C1 segment of cervical spinal cord (tissue), 14 donors: ENCODE results near the gene NOXA1.
"Not testable (repeated sequence)": the region's sequence is repeated elsewhere in the genome, so short reads cannot be mapped to it uniquely, and the experiment has no call there.

ENCODE experiments used
- DNase-seq, 14 donors: peaks; one replicate each; lab custom pipeline; 2025; lab: John Stamatoyannopoulos, UW

Gene NOXA1, protein sequence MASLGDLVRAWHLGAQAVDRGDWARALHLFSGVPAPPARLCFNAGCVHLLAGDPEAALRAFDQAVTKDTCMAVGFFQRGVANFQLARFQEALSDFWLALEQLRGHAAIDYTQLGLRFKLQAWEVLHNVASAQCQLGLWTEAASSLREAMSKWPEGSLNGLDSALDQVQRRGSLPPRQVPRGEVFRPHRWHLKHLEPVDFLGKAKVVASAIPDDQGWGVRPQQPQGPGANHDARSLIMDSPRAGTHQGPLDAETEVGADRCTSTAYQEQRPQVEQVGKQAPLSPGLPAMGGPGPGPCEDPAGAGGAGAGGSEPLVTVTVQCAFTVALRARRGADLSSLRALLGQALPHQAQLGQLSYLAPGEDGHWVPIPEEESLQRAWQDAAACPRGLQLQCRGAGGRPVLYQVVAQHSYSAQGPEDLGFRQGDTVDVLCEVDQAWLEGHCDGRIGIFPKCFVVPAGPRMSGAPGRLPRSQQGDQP

DNA sequence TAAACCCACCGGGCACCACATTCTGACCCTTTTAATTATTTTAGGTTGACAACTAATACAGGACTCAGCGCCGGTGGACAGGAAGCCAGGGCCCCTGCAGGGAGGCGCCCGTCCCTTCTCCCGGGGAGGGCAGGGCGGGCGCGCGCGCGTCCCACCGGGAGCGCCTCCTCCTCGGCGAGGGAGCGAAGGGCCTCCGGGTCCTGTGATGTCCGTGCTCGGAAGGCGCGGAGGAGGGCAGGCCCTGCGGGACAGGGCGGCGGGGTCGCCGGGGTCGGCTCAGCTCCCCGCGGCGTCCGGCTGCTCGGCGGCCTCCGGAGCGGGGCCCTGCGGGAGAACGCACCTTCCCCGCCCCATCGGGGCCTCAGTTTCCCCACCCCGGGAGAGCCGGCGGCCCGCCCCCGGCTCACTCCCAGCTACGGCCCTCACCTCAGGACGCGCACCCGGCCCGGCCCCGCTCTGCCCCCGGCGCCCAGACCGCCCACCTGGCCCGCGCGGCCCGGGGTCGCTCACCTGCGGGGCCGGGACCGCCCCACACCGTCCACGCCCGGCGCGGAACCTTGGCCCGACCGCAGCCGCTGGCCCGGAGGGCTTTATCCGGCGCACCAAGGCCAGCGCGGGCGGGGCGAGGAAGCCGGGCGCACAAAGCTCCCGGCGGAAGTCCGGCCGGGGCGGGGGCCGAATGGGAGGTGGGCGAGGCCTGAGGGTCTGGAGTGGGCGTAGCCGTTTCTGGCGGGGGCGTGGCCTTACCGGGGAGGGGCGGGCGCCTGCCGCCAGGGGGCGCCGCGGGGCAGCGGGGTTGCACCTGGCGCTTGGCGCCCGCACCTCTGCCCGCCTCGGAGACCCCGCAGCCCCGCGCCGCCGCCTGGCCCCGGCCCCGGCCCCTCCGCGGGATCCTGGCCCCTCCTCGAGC, at the start of gene NOXA1, which contains the start of gene EXD3:
Gene NOXA1, plus strand, starts transcription at position 790 of the 910 bp plus-strand sequence. CDS start 137 bp downstream, outside the sequence.
Gene EXD3, minus strand, starts transcription at position 559 of the 910 bp plus-strand sequence. CDS start 27,805 bp downstream, outside the sequence.
- DNase-seq, result peak in 13 of 14 donors; percentile 54 to 93 (median 80)

DNA sequence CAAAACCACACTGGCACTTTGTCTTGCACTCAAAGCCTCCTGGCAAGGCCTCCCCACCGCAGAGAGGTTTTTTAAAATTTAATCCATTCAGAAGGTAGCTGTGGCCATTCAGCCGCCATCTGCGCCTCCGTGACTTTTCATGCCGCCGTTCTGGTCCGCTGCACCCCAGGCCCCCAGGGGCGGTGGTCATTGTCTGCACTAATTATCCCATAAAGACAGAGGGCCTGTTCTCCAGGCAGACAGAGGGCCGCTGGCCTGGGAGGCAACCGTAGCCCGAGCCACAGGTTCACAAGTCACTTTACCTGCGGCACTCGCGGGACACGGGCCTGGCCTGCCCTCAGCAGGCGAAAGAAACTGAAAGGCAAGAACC, 49.6 kb upstream of the NOXA1 start:
- DNase-seq, result no peak

DNA sequence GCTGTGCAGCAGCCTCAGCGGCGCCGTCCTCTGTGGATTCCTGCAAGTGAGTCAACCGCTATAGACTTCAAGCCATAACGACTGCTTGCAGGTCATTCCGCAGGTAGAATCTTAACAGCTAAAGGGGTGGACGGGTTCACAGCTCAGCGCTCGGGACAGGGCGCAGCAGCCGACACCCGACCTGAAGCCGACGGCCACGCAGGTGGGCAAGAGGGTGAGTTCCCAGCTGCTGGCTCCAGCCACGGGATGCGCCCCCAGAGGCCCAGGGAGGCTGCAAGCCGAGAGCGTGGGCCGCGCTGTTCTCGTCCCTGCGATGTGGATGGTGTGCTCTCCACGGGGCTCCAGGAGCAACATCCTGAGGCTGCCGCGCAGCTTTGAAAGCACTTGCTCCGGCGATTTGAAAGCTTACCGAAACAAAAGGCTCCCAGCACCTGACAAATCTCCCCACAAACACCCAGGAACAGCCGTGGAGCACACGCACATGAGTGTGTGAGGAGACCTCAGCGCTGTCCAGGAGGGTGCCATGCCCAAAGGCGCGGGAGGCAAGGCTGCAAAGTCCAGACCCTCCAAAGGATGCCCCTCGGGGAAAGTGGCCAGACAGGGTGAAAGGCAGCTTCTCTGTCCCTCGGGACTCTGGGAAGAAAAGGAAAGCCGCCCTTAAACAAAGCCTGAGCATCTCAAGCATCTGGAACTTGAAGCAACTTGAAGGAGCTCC, 48.9 kb upstream of the NOXA1 start:
- no peak for DNase-seq

DNA sequence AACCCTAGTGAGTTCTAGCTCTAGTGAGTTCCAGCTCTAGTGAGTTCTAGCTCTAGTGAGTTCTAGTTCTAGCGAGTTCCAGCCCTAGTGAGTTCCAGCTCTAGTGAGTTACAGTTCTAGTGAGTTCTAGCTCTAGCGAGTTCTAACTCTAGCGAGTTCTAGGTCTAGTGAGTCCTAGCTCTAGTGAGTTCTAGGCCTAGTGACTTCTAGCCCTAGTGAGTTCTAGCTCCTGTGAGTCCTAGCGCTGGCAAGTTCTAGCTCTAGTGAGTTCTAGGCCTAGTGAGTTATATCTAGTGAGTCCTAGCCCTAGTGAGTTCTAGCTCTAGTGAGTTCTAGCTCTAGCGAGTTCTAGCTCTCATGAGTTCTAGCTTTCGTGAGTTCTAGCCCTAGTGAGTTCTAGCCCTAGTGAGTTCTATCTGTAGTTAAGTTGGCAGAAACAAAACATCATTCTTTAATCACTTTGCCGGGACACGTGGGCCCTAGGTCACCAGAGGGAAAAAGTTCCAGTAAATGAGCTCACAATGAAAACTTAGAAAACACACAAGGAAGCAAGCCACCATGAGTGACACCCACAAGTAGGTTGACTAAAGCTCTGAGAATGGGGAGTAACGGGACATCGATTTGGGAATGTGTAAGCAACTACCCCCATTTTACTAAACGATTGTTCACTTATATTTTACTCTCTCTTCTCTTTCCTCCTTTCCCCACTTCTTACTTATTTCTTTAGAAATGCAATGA, 47.7 kb upstream of the NOXA1 start:
- DNase-seq, result no peak

DNA sequence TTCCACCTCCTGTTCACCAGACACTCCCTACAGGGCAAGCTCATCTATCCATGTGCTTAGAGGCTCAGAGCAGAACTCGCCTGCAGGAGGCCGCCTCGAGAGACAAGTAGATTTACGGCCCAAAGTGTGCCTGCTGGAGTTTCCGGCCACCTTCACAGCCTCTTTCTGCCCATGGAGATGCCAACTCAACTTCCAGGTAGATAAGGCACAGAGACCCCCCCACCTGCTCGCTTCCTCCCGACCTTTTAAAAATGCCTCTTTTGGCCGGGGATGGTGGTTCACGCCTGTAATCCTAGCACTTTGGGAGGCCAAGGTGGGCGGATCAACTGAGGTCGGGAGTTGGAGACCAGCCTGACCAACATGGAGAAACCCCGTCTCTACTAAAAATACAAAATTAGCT, 46.8 kb upstream of the NOXA1 start:
- DNase-seq, result no peak

DNA sequence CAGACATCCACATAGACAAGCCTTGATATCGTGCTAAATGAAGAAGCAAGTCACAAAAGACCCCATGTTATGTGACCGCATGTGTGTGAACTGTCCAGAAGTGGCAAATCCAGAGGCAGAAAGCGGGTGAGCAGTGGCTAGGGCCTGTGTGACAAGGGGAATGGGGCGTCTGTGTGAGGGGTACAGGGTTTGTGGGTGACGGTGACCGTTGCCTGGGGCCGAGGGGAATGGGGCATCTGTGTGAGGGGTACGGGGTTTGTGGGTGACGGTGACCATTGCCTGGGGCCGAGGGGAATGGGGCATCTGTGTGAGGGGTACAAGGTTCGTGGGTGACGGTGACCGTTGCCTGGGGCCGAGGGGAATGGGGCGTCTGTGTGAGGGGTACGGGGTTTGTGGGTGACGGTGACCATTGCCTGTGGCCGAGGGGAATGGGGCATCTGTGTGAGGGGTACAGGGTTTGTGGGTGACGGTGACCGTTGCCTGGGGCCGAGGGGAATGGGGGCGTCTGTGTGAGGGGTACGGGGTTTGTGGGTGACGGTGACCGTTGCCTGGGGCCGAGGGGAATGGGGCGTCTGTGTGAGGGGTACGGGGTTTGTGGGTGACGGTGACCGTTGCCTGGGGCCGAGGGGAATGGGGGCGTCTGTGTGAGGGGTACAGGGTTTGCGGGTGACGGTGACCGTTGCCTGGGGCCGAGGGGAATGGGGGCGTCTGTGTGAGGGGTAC, 44.3 kb upstream of the NOXA1 start:
- DNase-seq, result not testable (repeated sequence)

DNA sequence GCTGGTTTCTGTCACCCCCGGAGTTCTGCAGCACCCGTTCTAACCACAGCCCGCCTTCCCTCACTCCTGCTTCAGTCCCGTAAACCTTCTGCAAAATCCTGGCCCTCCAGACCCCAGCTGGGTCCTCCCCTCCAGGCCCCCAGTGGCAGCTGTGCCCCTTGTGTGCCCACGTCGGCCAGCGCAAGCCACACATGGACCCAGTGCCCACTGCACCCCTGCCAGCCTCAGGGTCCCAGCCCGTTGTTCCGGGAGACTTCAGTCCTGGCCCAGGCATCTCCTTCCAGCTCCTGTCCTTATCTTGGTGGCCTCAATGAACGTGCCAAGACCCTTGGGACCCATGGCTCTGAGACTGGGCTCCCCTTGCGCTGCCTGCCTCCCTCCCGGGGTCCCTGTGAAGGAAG, 43.4 kb upstream of the NOXA1 start:
- DNase-seq, result no peak

DNA sequence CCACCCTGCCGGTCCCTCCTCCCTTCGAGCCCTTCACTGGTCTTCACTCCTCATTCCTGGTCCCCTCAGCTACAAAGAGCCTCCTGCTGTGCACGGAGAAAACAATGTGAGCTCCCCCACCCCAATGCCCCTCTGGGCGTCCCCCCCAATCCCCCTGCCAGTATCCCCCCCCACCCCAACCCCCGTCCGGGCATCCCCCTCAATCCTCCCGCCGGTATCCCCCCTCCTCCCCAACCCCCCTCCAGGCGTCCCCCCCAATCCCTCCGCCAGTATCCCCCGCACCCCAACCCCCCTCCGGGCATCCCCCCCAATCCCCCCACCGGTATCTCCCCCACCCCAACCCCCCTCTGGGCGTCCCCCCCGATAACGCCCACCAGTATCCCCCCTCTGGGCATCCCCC, 43.0 kb upstream of the NOXA1 start:
- no peak for DNase-seq

DNA sequence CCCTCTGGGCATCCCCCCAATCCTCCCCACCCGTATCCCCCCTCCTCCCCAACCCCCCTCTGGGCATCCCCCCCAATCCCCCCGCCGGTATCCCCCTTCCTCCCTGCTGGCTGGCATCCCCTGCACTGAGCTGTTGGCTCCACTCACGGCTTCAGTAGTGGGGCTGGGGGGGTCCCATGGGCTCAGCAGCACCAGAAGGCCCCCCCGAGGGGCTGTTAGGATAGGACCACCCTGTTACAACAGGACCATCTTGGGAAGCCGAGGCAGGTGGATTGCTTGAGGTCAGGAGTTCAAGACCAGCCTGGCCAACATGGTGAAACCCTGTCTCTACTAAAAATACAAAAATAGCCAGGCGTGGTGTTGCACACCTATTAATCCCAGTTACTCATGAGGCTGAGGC, 42.6 kb upstream of the NOXA1 start:
- DNase-seq, result no peak

DNA sequence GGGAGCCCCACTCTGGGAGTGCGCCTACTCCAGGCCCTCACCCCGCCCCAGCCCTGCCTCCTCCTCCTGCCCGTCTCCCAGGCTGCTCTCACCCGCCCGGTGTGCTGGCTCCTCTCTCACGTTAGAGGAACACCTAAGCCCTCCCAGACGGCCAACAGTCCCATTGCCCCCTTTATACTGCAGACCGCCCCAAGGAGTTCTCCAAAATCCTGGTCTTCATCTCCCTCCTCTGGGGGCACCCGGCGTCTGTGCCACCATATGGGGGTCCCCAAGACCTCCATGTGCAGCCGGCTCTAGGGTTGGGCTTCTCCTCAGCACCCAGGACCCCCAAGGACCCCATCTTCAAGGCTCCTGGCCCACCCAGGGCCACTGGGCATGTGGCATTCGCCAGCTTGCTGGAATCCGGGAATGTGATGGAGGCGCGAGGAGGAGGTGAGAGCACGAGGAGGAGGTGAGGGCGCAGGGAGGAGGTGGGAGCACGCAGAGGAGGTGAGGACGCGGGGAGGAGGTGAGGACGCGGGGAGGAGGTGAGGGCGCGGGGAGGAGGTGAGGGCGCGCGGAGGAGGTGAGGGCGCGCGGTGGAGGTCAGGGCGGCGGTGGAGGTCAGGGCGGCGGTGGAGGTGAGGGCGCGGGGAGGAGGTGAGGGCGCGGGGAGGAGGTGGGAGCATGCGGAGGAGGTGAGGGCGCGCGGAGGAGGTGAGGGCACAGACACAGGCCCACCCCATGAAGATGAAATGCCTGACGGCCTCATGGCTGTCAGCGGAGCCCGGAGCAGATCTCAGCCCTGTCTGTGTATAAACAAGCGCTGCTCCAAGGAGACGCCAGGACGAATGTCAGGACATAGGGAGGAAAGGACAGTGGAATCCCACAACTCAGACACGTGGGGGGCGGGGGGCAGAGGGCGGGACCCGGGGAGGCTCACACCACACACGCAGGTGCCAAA, 41.4 kb upstream of the NOXA1 start:
- no peak for DNase-seq

DNA sequence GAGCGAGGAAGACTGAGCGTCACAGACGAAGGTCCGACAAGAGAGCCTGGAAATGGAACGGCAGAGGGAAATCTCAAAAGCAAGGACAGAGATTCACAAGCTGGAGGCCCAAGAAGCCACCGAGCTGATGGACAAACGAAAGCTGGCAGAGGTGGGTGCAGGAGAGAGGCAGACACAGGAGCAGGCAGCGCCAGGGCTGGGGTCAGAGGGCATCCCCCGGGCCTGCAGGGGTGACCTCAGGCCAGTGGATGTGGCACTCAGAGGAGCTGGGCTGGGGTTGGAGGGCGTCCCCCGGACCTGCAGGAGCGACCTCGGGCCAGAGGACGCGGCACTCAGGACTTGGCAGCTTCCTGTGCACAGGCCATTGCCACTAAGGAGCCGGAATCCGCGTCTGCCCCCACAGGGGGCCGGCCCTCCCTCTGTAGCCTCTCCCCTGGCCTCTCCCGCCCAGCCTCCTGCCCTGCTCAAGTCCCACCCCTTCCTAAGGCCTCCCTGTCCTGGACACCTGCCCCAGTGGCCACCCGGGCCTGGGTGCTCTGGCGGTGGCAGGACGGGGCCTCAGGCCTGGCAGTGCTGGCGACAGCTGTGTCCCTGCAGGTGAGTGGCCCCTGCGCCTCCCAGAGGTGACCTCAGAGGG, 40.6 kb upstream of the NOXA1 start:
- no peak for DNase-seq

DNA sequence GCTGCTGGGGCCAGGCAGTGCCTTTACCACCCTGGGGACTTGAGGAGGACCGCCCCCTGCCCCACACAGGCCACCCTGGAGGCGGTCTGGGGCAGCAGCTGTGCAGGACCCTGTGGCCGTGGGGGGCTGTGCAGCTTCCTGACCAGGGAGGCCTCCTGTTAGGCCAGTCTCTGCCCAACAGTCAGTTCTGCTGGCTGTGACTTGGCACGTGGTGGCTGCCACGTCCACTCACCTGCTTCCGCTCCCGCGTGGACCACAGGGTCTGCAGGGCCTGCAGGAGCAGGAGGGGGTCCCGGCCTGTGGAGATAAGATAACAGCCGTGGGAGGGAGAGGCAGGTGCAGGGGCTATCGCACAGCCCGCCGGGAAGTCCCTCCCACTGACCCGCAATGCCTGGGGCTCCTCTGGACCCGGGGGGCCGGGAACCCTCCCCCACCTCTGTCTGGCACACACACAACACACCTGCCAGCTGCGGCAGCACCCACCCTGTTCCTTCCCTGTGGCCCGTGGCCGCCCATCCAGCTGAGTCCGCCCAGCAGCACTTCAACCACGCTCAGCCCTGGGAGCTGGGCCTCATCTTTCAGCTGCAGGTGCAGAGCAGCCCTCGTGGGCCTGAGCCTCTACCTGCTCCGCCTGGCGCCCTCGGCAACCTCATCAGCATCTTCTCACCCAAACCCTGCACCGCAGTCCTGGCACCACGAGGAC, 40.0 kb upstream of the NOXA1 start:
- DNase-seq, result no peak

DNA sequence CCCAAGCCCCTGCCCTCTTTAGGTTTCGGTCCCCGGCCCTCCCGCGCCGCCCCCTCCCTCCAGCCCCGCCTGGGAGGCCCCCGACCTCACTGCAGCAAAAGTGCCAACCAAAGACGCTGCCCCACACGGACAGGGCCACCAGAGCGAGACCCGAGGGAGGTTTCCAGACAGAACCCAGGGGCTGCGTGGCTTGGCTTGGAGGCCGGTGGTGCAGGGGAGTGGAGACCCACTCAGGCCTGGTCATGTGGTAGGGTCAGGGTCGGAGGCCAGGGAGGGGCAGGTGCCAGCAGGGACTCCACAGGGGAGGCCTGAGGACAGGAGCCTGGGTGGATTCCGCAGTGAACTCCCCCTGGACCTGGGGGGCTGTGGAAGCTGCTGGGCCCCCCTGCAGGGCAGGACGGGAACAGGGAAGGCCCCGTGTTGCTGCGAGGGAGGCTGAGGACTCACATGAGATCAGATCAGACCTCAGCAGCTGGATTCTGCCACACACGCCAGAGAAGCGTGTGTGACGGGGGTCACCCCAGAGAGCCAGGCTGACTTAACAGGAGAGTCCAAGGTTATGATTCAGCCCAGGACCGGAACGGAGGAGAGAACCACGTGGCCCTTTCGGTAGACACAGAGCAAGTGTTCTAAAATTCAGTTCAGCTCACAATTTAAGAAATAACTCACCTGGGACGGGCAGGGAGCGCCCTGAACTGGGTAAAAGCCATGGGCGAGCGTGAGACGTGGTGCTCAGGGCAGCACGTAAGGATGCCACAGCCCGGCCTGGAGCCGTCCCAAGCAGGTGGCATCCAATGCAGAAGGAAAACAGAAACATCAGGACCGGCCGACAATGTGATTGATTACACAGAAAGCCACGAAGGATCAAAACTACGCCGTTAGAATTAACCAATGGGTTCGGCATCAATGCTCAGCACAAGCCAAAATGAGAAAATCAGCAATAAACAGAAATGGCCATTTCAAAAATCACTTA, 39.1 kb upstream of the NOXA1 start:
- DNase-seq, result no peak

DNA sequence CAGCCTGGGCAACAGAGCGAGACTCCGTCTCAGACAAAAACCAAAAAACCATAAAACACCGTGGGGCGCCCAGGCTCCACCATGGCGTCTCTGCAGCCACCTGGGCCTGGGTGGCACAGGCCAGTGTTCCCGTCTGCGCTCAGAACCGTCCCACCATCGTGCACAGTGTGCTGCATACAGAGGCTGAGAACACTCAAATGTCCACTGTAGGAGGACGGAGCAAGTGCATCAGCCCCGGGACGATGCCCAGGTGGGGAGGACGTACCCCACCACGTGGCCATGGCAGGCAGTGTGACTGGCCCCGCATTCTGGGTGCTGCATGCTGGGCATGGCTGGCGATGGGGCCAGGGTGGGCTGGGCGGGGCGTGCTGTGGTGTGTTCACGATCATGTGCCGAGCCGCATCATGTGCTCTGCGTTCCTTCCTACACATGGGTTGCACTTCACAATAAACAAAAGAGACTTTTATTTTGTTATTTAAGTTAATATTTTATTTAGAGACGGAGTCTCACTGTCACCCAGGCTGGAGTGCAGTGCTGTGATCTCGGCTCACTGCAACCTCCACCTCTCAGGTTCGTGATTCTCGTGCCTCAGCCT, 38.0 kb upstream of the NOXA1 start:
- no peak for DNase-seq

DNA sequence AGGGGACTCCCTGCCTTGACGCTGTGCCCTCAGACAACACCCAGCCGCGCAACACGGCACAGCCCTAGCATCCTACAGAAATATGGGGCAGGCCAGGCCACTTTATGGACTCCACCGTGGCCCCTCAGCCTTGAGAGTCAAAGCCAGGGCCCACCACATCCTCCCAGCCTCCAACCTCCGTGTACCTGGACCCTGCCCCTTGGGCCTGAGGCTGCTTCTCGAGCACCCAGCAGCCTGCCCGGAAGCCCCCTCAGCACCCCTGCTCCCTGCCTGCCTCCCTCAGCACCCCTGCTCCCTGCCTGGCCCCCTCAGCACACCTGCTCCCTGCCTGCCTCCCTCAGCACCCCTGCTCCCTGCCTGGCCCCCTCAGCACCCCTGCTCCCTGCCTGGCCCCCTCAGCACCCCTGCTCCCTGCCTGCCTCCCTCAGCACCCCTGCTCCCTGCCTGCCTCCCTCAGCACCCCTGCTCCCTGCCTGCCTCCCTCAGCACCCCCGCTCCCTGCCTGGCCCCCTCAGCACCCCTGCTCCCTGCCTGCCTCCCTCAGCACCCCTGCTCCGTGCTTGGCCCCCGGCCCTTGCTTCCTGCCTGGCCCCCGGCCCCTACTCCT, 36.6 kb upstream of the NOXA1 start:
- not testable (repeated sequence) for DNase-seq
